VCaP (cell line): Measurements from ENCODE around the gene PIK3CA.

Experiments
- H3K27ac ChIP-seq: fragments of 450-650 bp; 2 replicates; pipeline ENCODE4 v1.5.1; 2017
- TF ChIP-seq, protein P1 (sequence below): fragments of 450-650 bp; conservative IDR thresholded peaks from 2 replicates; pipeline ENCODE4 v1.5.1; 2017; ENCODE audit warnings: mild to moderate bottlenecking, moderate library complexity

Gene PIK3CA

DNA sequence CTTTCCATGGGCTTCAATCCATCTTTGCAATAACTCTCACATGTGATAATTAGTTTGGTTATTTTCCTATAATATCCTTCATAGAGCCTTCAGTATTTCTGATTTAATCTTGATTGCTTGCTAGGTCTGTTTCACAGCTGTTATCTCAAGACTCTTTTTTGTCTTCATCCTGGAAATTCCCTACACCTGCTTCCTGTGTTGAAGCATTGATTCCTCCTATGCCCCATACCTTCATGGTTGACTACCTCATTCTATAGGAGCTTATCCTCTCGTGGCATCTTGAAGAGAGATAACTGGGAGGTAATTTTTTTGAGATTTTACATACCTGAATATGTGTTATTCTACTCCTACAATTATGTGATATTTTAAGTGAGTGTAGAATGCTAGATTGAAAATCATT is 26.7 kb downstream of the PIK3CA start:
- H3K27ac ChIP-seq = no peak overlapping the region
- TF ChIP-seq, protein P1, sequence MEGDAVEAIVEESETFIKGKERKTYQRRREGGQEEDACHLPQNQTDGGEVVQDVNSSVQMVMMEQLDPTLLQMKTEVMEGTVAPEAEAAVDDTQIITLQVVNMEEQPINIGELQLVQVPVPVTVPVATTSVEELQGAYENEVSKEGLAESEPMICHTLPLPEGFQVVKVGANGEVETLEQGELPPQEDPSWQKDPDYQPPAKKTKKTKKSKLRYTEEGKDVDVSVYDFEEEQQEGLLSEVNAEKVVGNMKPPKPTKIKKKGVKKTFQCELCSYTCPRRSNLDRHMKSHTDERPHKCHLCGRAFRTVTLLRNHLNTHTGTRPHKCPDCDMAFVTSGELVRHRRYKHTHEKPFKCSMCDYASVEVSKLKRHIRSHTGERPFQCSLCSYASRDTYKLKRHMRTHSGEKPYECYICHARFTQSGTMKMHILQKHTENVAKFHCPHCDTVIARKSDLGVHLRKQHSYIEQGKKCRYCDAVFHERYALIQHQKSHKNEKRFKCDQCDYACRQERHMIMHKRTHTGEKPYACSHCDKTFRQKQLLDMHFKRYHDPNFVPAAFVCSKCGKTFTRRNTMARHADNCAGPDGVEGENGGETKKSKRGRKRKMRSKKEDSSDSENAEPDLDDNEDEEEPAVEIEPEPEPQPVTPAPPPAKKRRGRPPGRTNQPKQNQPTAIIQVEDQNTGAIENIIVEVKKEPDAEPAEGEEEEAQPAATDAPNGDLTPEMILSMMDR = no peak

DNA sequence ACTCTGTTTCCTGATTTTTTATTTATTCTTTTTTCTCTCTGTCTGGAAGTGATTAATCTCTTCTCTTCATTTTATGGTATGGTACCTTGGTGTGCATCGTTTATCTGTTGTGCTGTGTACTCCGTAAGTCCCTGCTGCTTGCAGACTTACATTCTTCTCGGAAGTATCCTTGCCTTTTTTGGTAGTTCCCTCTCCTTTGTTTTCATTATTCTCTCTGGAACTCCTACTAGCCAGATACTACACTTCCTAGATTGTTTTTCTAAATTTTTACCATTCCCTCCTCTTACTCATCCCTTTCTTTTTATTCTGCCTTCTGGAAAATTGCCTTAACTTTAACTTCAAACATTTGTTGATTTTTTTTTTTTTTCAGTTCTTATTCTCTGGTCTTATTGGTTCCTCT is 27.2 kb downstream of the PIK3CA start:
- H3K27ac ChIP-seq = no peak overlapping the region
- TF ChIP-seq, protein P1 = no peak

- TF ChIP-seq, protein P1 = no peak
- no peak overlapping the region for H3K27ac ChIP-seq
These were observed 29.5 kb downstream of the PIK3CA start for GRCh38 chr3:179177611-179178010.

DNA sequence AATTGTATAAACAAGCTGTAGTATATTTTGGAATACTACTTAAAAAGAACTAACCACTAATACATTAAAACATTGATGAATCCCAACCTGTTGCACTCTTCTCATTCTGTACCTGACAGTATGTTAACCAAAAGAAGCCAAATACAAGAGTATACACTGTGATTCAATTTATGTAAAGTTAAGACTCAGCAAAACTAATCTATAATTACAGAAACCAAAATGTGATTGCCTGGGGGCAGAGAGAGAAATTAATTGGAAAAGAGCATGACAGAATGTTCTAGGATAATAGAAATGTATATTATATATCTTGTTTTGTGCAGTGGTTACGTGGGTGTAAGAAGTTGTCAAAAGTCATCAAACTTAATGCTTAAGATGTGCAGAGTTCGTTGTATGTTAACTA is 31.1 kb downstream of the PIK3CA start:
- H3K27ac ChIP-seq = no peak overlapping the region
- TF ChIP-seq, protein P1 = no peak

GRCh38 chr3:179179979-179180759 is 32.0 kb downstream of the PIK3CA start:
- no peak overlapping the region for H3K27ac ChIP-seq
- TF ChIP-seq, protein P1 = no peak

GRCh38 chr3:179181021-179181472 is 32.9 kb downstream of the PIK3CA start:
- no peak overlapping the region for H3K27ac ChIP-seq
- TF ChIP-seq, protein P1 = no peak

DNA sequence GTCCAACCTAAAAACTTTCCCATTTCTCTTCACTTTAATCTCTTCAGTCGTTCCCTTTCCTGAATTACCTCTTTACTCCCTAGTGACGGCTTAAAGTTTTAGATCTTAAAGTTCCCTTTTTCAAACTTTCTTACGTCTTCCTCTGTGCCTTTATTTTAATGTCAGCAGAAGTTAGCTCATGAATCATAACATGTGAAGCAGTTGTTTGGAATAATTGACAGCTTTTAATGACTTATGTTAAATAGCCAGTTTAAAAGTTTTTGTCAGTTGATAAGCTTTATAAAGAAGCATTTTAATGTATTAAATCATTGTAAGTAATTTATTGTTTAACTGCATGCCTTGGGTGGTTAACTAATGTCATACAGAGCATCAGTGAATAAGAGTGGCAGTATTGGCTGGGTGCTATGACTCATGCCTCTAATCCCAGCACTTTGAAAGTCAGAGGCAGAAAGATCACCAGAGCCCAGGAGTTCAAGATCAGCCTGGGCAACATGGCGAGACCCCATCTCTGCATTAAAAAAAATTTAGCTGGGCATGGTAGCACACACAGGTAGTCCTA is 33.9 kb downstream of the PIK3CA start:
- TF ChIP-seq, protein P1 = no peak
- no peak overlapping the region for H3K27ac ChIP-seq
